ENCODE results near the gene SGK1. TPM values are rescaled to one million over a fixed set of nuclear protein-coding genes. Genes with fewer than 3 reads are reported as not detected.

The SGK1 gene
- total RNA-seq, 1 donor from 2014 or later, result 25.8 TPM

DNA sequence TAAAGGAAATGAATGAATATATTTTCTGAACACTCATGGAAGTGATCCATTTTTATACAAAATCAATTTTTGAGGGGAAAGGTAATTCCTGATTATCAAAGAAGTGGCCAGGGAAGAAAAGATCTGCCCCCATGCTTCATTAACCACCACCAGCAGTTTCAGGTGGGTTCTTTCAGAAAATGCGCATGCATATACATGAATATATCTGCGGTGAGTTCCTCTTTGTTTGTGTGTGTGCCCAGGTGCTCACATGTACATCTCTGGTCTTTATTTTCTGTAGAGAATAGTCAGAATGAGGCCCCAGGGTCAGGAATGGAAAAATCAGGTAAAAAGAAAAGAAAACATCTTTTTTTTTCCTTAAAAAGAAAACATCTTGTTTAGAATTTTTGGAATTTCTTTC is 88.4 kb downstream of the SGK1 start:
- DNase-seq, result no peak
- Histone ChIP-seq H3K36me3 (no peaks in the 10 kb centered on the region), H3K27me3 (ENCODE audit: low read depth) (no peaks in the 10 kb centered on the region), H3K27ac (replicated peaks) (no peak overlapping the region), H3K4me3 (no peak overlapping the region), H3K9me3 (replicated peaks) (no peaks in the 10 kb centered on the region), H3K4me1 (no peaks in the 10 kb centered on the region)
- intact Hi-C loops (cut with micrococcal nuclease), result no loop called here
- TF ChIP-seq CTCF (IDR thresholded peaks at IDR 0.05; ENCODE audit: borderline replicate concordance), result no peak

GRCh38 chr6:134223796-134224420 is 94.0 kb downstream of the SGK1 start:
- no peaks in the 10 kb centered on the region for H3K9me3 ChIP-seq (replicated peaks)
- intact Hi-C loops (cut with micrococcal nuclease), result no loop called here
- H3K4me1 ChIP-seq, result no peaks in the 10 kb centered on the region
- H3K27ac ChIP-seq (replicated peaks), result no peak overlapping the region
- no peaks in the 10 kb centered on the region for H3K36me3 ChIP-seq
- no peak for TF ChIP-seq CTCF (IDR thresholded peaks at IDR 0.05; ENCODE audit: borderline replicate concordance)
- no peak for DNase-seq
- H3K27me3 ChIP-seq (ENCODE audit: low read depth), result no peaks in the 10 kb centered on the region
- no peak overlapping the region for H3K4me3 ChIP-seq

- Histone ChIP-seq H3K36me3 (no peaks in the 10 kb centered on the region), H3K9me3 (replicated peaks) (no peaks in the 10 kb centered on the region), H3K27ac (replicated peaks) (no peak overlapping the region), H3K4me3 (no peak overlapping the region), H3K4me1 (no peaks in the 10 kb centered on the region), H3K27me3 (ENCODE audit: low read depth) (no peaks in the 10 kb centered on the region)
- intact Hi-C loops (cut with micrococcal nuclease), result no loop called here
- TF ChIP-seq CTCF (IDR thresholded peaks at IDR 0.05; ENCODE audit: borderline replicate concordance), result no peak
- no peak for DNase-seq
Measured at GRCh38 chr6:134221250-134221649, 96.7 kb downstream of the SGK1 start.

DNA sequence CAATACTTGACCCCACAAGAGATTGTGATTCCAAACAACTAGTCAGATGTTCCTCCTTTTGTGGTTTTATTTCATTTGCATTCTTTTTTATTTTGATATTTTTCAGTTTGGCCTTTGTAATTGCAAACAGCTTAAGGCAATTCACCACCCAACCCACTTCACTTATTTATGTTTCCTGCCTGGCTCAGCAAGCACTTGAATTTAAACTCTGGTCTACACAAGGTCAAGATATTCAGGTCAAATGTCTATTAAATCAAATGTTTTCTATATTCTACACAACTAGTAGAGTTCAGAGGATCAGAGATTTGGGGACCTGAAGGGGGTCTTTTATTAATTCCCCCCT is 100.1 kb downstream of the SGK1 start:
- no peak overlapping the region for H3K4me3 ChIP-seq
- intact Hi-C loops (cut with micrococcal nuclease), result no loop called here
- H3K36me3 ChIP-seq, result no peaks in the 10 kb centered on the region
- H3K27me3 ChIP-seq (ENCODE audit: low read depth), result no peaks in the 10 kb centered on the region
- no peak for TF ChIP-seq CTCF (IDR thresholded peaks at IDR 0.05; ENCODE audit: borderline replicate concordance)
- no peaks in the 10 kb centered on the region for H3K9me3 ChIP-seq (replicated peaks)
- DNase-seq, result no peak
- H3K4me1 ChIP-seq, result no peaks in the 10 kb centered on the region
- no peak overlapping the region for H3K27ac ChIP-seq (replicated peaks)

DNA sequence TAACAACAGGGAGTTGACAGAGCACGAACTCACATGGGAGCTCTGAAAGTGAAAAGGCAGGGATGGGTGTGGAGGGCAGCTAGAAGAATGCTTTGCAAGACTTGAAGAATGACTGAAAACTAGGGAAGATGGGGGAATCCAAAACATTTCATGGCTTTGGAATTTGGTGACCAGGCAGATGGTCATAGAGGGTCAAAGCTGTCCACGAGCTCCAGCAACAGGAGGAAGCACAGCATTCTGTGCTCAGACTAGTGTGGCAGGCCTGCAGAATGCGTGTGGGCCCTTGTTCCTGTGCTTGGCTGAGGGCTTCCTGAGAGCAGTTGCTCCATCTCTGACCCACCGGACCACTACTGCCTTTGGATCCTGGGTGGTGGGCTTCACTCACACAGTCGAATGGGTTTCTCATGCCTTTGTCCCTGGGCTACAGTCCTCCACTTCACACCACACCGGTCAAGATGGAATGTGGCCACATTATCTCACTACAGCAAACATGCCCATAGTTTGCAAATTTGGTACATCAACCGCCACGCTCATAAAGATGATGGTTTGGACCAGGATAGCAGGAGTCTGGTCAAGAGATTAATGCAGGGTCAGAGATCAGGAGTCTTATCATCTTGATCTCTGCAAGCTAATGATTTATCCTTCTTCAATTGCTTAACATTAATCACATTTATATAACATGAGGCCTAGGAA is 100.7 kb downstream of the SGK1 start:
- no peak for TF ChIP-seq CTCF (IDR thresholded peaks at IDR 0.05; ENCODE audit: borderline replicate concordance)
- H3K4me3 ChIP-seq, result no peak overlapping the region
- no peaks in the 10 kb centered on the region for H3K27me3 ChIP-seq (ENCODE audit: low read depth)
- no peak for DNase-seq
- intact Hi-C loops (cut with micrococcal nuclease), result no loop called here
- H3K36me3 ChIP-seq, result no peaks in the 10 kb centered on the region
- H3K27ac ChIP-seq (replicated peaks), result no peak overlapping the region
- H3K9me3 ChIP-seq (replicated peaks), result no peaks in the 10 kb centered on the region
- no peaks in the 10 kb centered on the region for H3K4me1 ChIP-seq

Measured in left ventricle myocardium inferior (tissue), 1 donor.